ENCODE results near the gene AKT1.
"Not testable (repeated sequence)": the region's sequence is repeated elsewhere in the genome, so short reads cannot be mapped to it uniquely, and the experiment has no call there.

AKT1 gene

GRCh38 chr14:104819361-104819781, 23.8 kb upstream of the AKT1 start:
- no peak for DNase-seq

DNA sequence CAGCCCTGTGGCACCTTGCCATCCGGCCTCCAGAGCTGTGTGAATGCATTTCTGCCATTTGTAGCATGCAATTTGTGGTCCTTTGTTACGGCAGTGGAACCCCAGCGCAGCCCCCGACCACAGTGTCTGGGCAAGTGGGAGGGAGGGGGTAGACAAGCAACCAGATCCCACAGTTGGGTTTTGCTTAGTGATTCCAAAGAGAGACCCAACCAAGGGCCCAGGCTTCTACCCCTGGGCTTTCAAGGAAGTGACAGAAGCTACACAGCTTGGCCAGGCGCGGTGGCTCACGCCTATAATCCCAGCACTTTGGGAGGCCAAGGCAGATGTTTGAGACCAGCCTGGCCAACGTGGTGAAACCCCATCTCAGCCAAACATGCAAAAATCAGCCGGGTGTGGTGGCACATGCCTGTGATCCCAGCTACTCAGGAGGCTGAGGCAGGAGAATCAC, 23.2 kb upstream of the AKT1 start:
- no peak for DNase-seq

GRCh38 chr14:104817930-104818713, 22.6 kb upstream of the AKT1 start:
- no peak for DNase-seq

DNA sequence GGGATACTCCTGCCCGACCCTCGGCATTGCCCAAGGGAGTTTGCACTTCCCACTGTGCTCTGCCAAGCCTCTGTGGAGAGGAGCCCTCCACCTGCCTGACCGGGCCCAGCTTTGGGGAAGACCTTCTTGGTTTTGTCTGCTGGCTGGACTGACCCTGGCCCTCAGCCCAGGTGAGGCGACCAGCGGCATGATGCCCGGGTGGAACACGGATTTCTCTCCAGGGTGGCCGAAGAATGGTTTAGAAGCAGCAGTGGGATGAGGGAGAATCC, 21.0 kb upstream of the AKT1 start:
- DNase-seq: no peak

DNA sequence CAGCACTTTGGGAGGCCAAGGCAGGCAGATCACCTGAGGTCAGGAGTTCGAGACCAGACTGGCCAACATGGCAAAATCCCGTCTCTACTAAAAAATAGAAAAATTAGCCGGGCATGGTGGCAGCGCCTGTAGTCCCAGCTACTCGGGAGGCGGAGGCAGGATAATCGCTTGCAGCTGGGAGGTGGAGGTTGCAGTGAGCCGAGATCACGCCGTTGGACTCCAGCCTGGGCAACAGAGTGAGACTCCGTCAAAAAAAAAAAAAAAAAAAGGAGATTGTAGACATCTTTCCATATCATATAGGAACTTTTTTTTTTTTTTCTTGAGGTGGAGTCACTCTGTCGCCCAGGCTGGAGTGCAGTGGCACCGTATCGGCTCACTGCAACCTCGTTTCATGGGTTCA, 19.2 kb upstream of the AKT1 start:
- DNase-seq: not testable (repeated sequence)

GRCh38 chr14:104813286-104813685, 17.7 kb upstream of the AKT1 start:
- DNase-seq: no peak

- DNase-seq: no peak
These were observed 14.8 kb upstream of the AKT1 start for GRCh38 chr14:104810316-104810715.

DNA sequence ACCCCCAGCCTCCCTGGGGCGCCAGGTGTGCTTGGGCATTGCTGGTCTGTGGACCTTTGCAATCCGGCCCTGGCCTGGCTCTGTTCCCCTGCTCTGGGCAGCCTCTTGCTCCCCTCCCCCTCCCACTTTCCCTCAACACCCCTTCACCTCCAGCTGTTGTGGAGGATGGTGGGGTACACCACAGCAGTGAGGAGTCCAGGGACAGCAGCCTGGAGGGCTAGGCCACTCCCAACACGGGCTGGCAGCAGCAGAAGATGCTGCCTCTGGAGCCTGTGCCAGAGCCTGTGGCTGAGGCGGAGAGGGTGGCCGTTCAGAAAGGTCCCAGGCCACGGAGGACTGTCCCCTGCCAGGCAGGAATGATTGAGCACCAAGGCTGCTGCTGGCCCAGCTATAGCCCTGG, 12.9 kb upstream of the AKT1 start:
- no peak for DNase-seq

- no peak for DNase-seq
These were observed 11.3 kb upstream of the AKT1 start for GRCh38 chr14:104806625-104807465.

- DNase-seq: no peak
These were observed 10.5 kb upstream of the AKT1 start for GRCh38 chr14:104805941-104806624.

GRCh38 chr14:104805326-104805678, 9.8 kb upstream of the AKT1 start:
- no peak for DNase-seq

- DNase-seq: no peak
These were observed 9.2 kb upstream of the AKT1 start for GRCh38 chr14:104804481-104805325.

GRCh38 chr14:104803912-104804410, 8.4 kb upstream of the AKT1 start:
- no peak for DNase-seq

GRCh38 chr14:104803280-104803911, 7.8 kb upstream of the AKT1 start:
- no peak for DNase-seq

- no peak for DNase-seq
These were observed 7.0 kb upstream of the AKT1 start for GRCh38 chr14:104802394-104803184.

DNA sequence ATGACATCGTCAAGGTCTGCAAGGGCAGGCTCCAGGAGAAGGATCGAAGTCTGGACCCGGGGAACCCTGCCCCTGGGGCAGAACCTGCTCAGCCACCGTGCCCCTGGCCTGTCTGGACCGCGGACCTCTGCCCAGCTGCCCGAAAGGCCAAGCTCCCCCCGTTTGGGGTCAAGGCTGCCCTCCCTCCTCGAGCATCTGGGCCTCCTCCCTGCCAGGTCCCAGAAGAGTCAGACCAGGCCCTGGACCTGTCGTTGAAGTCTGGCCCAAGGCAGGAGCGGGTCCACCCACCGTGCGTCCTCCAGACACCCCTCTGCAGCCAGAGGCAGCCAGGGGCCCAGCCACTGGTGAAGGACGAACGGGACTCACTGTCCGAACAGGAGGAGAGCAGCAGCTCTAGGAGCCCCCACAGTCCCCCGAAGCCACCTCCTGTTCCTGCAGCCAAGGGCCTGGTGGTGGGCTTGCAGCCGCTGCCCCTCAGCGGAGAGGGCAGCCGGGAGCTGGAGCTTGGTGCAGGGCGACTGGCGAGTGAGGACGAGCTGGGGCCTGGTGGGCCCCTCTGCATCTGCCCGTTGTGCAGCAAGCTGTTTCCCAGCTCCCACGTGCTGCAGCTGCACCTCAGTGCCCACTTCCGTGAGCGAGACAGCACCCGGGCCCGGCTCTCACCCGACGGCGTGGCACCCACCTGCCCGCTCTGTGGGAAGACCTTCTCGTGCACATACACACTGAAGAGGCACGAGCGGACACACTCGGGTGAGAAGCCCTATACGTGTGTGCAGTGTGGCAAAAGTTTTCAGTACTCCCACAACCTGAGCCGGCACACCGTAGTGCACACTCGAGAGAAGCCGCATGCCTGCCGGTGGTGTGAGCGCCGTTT, 6.2 kb upstream of the AKT1 start:
- DNase-seq: no peak

DNA sequence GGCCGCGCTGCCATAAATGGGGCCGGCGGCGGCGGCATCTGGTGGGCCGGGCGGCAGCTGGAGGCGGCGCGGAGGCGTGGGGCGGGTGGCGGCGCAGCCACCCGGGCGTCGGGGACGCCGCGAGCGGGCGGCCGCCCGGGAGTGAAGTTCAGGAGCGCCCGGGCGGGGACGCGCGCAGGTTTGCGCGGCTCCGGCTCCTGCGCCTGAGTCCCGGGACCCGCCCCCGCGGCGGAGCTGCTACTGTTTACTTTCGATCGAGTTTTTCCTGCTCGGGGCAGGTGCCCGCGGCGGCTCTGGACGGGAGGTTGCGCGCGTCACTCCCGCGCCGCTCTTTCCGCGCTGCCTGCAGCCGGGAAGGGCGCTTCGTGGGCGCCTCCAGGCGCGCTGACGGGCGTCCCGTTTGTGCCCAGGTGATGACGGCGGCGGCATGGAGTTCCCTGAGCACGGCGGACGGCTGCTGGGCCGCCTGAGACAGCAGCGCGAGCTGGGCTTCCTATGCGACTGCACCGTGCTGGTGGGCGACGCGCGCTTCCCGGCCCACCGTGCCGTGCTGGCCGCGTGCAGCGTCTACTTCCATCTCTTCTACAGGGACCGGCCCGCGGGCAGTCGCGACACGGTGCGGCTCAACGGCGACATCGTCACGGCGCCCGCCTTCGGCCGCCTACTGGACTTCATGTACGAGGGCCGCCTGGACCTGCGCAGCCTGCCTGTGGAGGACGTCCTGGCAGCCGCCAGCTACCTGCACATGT, 5.4 kb upstream of the AKT1 start, which contains the start of gene ZBTB42:
Gene ZBTB42 (plus strand): TSS at position 331 of the 749 bp plus-strand sequence. CDS start 97 bp downstream, at position 428.
- DNase-seq: peak in 1 of 56 donors; percentile 60
